ENCODE measurements around the gene MMP13. TPM values are rescaled to one million over a fixed set of nuclear protein-coding genes. Genes with fewer than 3 reads are reported as not detected.

Gene MMP13
- total RNA-seq, 2 donors from 2014 or later: not detected

DNA sequence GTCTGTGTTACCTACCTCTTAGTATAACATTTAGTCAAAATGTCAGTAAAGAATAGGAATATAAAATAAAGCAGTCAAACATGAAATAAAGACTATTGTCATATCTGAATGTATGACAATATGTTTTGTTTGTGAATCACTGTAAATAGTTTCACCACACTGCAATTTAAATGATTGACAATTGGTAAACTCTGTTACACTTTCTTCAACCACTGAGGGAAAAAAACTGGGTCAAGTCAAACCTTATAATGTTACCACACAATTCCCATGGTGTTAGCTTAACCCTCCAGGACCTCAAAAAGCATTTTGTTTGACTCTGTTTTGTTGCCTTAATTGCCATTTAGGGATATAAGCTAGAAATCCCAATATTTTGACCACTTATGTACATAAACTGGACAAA is 10.5 kb upstream of the MMP13 start:
- Mint-ChIP-seq H3K4me1 (no peaks in the 10 kb centered on the region), H3K27ac (no peak overlapping the region)

GRCh38 chr11:102964867-102965266 is 9.3 kb upstream of the MMP13 start:
- no peaks in the 10 kb centered on the region for H3K27me3 Mint-ChIP-seq
- no peak overlapping the region for H3K4me3 Mint-ChIP-seq
- no peak overlapping the region for H3K27ac Mint-ChIP-seq
- no peaks in the 10 kb centered on the region for H3K4me1 Mint-ChIP-seq
- ATAC-seq (replicated peaks): no peak
- no peaks in the 10 kb centered on the region for H3K9me3 Mint-ChIP-seq
- H3K36me3 Mint-ChIP-seq (ENCODE audit: low read depth): no peaks in the 10 kb centered on the region

More for the DNA sequence above, 10.5 kb upstream of the MMP13 start:
- Mint-ChIP-seq H3K4me3 (no peak overlapping the region), H3K9me3 (no peaks in the 10 kb centered on the region), H3K36me3 (ENCODE audit: low read depth) (no peaks in the 10 kb centered on the region), H3K27me3 (peaks cover 6% of the 10 kb centered on the region)
- ATAC-seq (replicated peaks): no peak

GRCh38 chr11:102957953-102958352 is 2.4 kb upstream of the MMP13 start:
- no peak for ATAC-seq (replicated peaks)

DNA sequence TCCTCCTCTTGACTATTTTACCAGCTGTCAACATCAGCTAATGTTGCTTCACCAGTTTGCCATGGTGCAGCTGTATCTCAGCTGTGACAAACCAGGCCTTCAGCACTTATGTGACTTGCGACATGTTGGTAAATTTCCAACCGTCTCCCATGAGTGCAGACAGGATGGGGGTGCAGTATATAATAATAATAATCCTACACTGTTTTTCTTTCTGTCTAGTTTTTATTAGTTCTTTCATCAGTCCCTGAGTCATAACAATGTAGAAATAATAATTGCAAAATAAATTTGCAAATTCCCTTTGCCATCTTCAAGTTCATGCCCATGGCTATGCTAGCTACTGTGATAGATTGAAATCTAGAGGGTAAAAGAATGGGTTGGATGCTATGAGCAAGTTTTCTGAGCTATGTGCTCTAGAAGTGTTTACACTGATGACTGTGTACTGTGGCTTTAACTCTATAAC is 4.9 kb downstream of the MMP13 start:
- no peaks in the 10 kb centered on the region for H3K27me3 Mint-ChIP-seq
- H3K4me1 Mint-ChIP-seq: no peaks in the 10 kb centered on the region
- H3K27ac Mint-ChIP-seq: no peak overlapping the region
- H3K9me3 Mint-ChIP-seq: no peaks in the 10 kb centered on the region
- no peak for ATAC-seq (replicated peaks)
- H3K4me3 Mint-ChIP-seq: no peak overlapping the region
- no peaks in the 10 kb centered on the region for H3K36me3 Mint-ChIP-seq (ENCODE audit: low read depth)

More at GRCh38 chr11:102957953-102958352, 2.4 kb upstream of the MMP13 start:
- Mint-ChIP-seq H3K27me3 (peaks cover 7% of the 10 kb centered on the region), H3K36me3 (ENCODE audit: low read depth) (no peaks in the 10 kb centered on the region), H3K4me1 (no peaks in the 10 kb centered on the region), H3K27ac (no peak overlapping the region), H3K4me3 (no peak overlapping the region), H3K9me3 (no peaks in the 10 kb centered on the region)

DNA sequence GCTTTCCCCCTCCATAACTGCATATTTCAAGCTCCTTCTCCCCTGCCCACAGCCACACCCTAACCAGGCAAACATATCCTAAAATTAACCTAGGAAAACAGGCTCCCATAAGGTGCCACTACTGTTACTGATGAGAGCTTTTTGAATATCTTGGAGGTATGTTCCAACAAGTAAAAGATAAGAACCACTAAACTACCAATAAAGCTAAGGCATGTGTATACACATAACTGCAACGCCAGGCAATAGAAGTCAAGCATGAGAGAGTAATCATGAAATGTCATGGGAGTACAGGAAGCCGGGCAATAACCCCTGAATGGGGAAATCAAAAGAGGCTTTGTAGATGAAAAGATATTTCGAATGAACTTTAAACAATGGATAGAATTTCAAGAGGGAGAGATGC is 9.3 kb downstream of the MMP13 start:
- no peak for ATAC-seq (replicated peaks)
- H3K4me1 Mint-ChIP-seq: no peaks in the 10 kb centered on the region

DNA sequence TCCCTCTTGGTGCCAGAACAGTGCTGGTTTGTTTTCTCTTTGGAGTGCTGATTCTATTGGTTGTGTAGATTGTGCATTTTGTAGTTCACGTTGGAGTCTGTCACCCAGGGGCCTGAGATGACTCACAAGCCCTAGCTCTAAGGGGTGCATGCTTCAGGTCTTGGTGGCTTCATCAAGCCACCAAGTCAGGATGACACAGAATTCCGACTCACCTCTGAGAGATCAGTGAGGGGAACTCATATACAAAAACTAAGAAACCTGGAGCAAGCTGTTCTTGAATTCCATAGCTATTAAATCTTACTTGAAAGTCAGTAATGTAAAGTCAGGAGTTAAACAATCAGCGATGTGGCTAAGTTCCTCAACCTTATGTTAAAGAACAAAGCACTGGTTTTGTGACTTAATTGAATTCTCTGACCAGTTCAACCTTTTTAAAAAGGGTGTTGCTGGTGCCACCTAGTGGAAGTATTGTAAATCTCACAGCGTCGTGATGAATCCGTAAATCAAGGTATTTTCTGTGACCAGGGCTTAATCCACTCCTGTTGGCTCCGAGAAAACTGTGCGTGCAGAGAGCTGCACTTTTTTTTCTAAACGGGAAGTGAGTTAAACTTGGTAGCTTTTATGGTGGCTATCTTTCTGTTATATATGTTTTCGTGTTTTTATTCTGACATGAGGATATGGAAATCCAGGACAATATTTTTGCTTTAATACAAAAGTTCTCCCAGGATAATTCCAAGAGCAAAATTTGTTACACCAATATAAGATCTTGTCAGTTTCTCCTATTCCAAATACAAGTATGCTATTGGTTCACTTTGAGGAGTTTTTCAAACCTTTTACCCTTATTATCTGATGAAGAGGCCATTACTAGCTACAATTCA is 14.6 kb downstream of the MMP13 start:
- no peaks in the 10 kb centered on the region for H3K36me3 Mint-ChIP-seq (ENCODE audit: low read depth)
- H3K9me3 Mint-ChIP-seq: no peaks in the 10 kb centered on the region
- no peak overlapping the region for H3K4me3 Mint-ChIP-seq
- H3K27ac Mint-ChIP-seq: no peak overlapping the region
- H3K4me1 Mint-ChIP-seq: no peaks in the 10 kb centered on the region
- ATAC-seq (replicated peaks): peak; percentile 56
- peaks cover 5% of the 10 kb centered on the region for H3K27me3 Mint-ChIP-seq

More for the DNA sequence above, 9.3 kb downstream of the MMP13 start:
- peaks cover 3% of the 10 kb centered on the region for H3K27me3 Mint-ChIP-seq
- no peaks in the 10 kb centered on the region for H3K9me3 Mint-ChIP-seq
- H3K36me3 Mint-ChIP-seq (ENCODE audit: low read depth): no peaks in the 10 kb centered on the region
- H3K27ac Mint-ChIP-seq: no peak overlapping the region
- no peak overlapping the region for H3K4me3 Mint-ChIP-seq

DNA sequence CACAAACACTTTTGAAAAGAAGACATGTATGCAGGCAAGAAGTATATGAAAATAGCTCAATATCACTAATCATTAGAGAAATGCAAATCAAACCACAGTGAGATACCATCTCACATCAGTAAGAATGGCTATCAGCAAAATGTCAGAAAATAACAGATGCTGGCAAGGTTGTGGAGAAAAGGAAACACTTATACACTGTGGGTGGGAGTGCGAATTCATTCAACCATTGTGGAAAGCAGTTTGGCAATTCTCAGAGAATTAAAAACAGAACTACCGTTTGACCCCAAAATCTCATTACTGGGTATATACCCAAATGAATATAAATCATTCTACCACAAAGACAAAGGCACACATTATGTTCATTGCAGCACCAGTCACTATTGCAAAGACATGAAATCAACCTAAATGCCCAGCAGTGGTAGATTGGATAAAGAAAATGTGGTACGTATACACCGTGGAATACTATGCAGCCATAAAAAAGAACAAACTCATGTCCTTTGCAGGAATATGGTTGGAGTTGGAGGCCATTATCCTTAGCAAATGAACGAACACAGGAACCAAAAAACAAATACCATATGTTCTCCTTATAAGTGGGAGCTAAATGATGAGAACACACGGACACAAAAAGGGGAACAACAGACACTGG is 18.5 kb downstream of the MMP13 start:
- Mint-ChIP-seq H3K4me1 (no peaks in the 10 kb centered on the region), H3K27ac (no peak overlapping the region), H3K9me3 (no peaks in the 10 kb centered on the region), H3K36me3 (ENCODE audit: low read depth) (no peaks in the 10 kb centered on the region), H3K4me3 (no peak overlapping the region), H3K27me3 (peaks cover 10% of the 10 kb centered on the region)
- ATAC-seq (replicated peaks): no peak

- no peaks in the 10 kb centered on the region for H3K4me1 Mint-ChIP-seq
- ATAC-seq (replicated peaks): no peak
- no peak overlapping the region for H3K4me3 Mint-ChIP-seq
- H3K27ac Mint-ChIP-seq: no peak overlapping the region
- H3K9me3 Mint-ChIP-seq: no peaks in the 10 kb centered on the region
- peaks cover 14% of the 10 kb centered on the region for H3K27me3 Mint-ChIP-seq
- no peaks in the 10 kb centered on the region for H3K36me3 Mint-ChIP-seq (ENCODE audit: low read depth)
These were observed 20.0 kb downstream of the MMP13 start for GRCh38 chr11:102935514-102935913.

DNA sequence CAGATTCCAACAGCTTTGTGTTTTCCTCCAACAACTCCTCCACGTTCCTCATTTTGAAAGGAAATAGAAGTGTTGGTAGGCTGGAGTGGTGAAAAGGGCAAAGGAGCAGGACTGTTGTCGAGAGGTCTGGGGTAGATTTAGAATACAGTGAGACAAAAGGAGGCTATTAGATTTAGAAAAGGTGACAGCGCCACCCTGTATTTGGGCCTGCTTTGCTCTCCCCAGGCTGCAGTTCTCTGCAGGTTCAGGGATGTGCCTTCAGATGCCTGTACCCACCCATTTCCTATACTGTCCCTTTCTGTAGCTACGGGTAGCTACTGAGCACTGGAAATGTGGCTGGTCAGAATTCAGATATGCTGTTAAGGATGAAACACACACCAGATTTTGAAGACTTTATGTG is 20.8 kb downstream of the MMP13 start:
- H3K27me3 Mint-ChIP-seq: peaks cover 16% of the 10 kb centered on the region
- no peaks in the 10 kb centered on the region for H3K9me3 Mint-ChIP-seq
- no peaks in the 10 kb centered on the region for H3K36me3 Mint-ChIP-seq (ENCODE audit: low read depth)
- H3K27ac Mint-ChIP-seq: no peak overlapping the region
- no peak overlapping the region for H3K4me3 Mint-ChIP-seq
- no peak for ATAC-seq (replicated peaks)
- H3K4me1 Mint-ChIP-seq: no peaks in the 10 kb centered on the region

DNA sequence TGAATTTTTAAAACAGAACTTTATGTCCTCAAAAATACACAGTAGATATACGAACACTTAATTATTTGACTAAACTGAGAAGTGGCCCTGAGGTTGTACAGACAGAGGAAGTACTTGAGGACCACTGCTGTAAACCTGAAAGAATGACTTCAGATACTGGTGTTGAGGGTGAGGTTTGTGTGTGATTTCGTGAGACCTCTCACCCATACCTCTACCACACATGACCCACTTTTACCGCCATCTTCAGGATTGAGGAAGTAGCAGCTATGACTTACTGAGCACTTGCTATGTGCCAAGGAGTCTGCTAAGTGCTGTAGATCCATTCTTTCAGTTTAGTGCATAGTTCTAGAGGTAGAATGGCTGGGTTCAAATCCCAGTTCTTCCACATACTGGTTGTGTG is 21.9 kb downstream of the MMP13 start:
- Mint-ChIP-seq H3K4me3 (no peak overlapping the region), H3K4me1 (no peaks in the 10 kb centered on the region), H3K27ac (no peak overlapping the region), H3K9me3 (no peaks in the 10 kb centered on the region), H3K36me3 (ENCODE audit: low read depth) (no peaks in the 10 kb centered on the region), H3K27me3 (peaks cover 16% of the 10 kb centered on the region)
- peak; percentile 49 for ATAC-seq (replicated peaks)

- Mint-ChIP-seq H3K4me3 (no peak overlapping the region), H3K27ac (no peak overlapping the region), H3K4me1 (no peaks in the 10 kb centered on the region), H3K27me3 (peaks cover 16% of the 10 kb centered on the region), H3K9me3 (no peaks in the 10 kb centered on the region), H3K36me3 (ENCODE audit: low read depth) (no peaks in the 10 kb centered on the region)
- ATAC-seq (replicated peaks): no peak
These were observed 22.9 kb downstream of the MMP13 start for GRCh38 chr11:102932678-102933077.

GRCh38 chr11:102930451-102930850 is 25.1 kb downstream of the MMP13 start:
- peaks cover 10% of the 10 kb centered on the region for H3K27me3 Mint-ChIP-seq
- H3K9me3 Mint-ChIP-seq: no peaks in the 10 kb centered on the region
- no peak overlapping the region for H3K4me3 Mint-ChIP-seq
- no peaks in the 10 kb centered on the region for H3K4me1 Mint-ChIP-seq
- no peak overlapping the region for H3K27ac Mint-ChIP-seq
- no peak for ATAC-seq (replicated peaks)
- no peaks in the 10 kb centered on the region for H3K36me3 Mint-ChIP-seq (ENCODE audit: low read depth)

DNA sequence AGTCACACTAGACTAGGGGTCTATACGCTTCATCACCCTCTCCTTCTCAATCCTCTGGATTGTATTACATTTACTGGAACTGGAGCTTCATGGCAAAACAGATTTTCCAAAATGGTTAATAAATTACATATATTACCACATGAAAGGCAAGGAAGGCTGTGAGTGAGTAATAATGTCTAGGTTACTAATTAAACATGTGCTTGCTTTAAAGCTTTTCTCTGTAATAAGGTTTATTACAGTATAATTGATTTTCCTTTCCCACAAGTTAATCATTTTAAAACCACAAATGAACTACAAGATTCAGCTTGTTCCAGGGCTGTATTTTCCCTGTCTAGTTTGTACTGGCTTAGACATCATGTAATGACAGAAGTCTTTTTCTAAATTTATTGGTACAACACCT is 25.6 kb downstream of the MMP13 start:
- H3K27me3 Mint-ChIP-seq: peaks cover 11% of the 10 kb centered on the region
- no peaks in the 10 kb centered on the region for H3K36me3 Mint-ChIP-seq (ENCODE audit: low read depth)
- no peak overlapping the region for H3K4me3 Mint-ChIP-seq
- H3K9me3 Mint-ChIP-seq: no peaks in the 10 kb centered on the region
- ATAC-seq (replicated peaks): no peak
- H3K4me1 Mint-ChIP-seq: no peaks in the 10 kb centered on the region
- H3K27ac Mint-ChIP-seq: no peak overlapping the region

DNA sequence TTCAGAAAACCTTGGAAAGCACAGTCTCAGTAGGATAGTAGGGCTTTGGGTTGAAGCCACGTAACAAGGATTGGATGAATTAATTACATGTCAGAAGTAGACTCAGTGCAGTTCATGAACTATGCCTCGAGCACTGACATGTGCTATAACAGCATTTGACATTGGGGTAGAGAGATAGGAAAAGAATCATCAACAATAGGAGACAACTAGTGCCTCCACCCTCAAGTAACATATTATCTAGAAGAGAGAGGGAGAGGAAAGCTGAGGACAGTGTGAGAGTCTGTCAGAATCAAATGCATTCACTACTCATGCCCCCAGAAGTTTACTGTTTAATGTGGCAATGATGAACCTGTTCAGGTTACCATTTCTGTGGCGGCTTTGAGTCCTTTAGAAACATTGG is 26.4 kb downstream of the MMP13 start:
- H3K27me3 Mint-ChIP-seq: peaks cover 16% of the 10 kb centered on the region
- H3K27ac Mint-ChIP-seq: no peak overlapping the region
- no peak overlapping the region for H3K4me3 Mint-ChIP-seq
- no peaks in the 10 kb centered on the region for H3K36me3 Mint-ChIP-seq (ENCODE audit: low read depth)
- H3K9me3 Mint-ChIP-seq: no peaks in the 10 kb centered on the region
- no peaks in the 10 kb centered on the region for H3K4me1 Mint-ChIP-seq
- no peak for ATAC-seq (replicated peaks)

- Mint-ChIP-seq H3K27ac (no peak overlapping the region), H3K4me3 (no peak overlapping the region), H3K4me1 (no peaks in the 10 kb centered on the region), H3K9me3 (no peaks in the 10 kb centered on the region), H3K36me3 (ENCODE audit: low read depth) (no peaks in the 10 kb centered on the region), H3K27me3 (peaks cover 17% of the 10 kb centered on the region)
- no peak for ATAC-seq (replicated peaks)
These were observed 27.3 kb downstream of the MMP13 start for GRCh38 chr11:102928247-102928646.

All from activated T-helper 17 cell treated with anti-CD3 and anti-CD28 coated beads, Interleukin-2, amount 50 U/mL, for 72 hours (primary cell).